Muscle of leg (tissue), 11 donors: ENCODE measurements around the gene POU6F2. TPM values are rescaled to one million over a fixed set of nuclear protein-coding genes. Genes with fewer than 3 reads are reported as not detected.

Experiments
- DNase-seq: peaks from one replicate; pipeline ENCODE4 v3.0.0; 2013
- H3K27ac ChIP-seq: one replicate; pipeline ENCODE4 v1.5.1; 2013; ENCODE audit warnings: mild to moderate bottlenecking, low read length, control low read depth
- H3K27me3 ChIP-seq: one replicate; pipeline ENCODE4 v1.6.1; 2013; ENCODE audit warnings: low read length; ENCODE audit not compliant: control insufficient read depth, insufficient read depth
- H3K36me3 ChIP-seq: one replicate; pipeline ENCODE4 v1.6.1; 2013; ENCODE audit warnings: low read length; ENCODE audit not compliant: control insufficient read depth, insufficient read depth
- H3K4me1 ChIP-seq: one replicate; pipeline ENCODE4 v1.6.1; 2013; ENCODE audit warnings: low read length; ENCODE audit not compliant: control insufficient read depth, insufficient read depth
- H3K4me3 ChIP-seq: one replicate; pipeline ENCODE4 v1.5.1; 2013; ENCODE audit warnings: low read length, control low read depth
- H3K9me3 ChIP-seq: replicated peaks from 2 replicates; pipeline ENCODE4 v1.6.1; 2013; ENCODE audit warnings: low read depth, low read length; ENCODE audit not compliant: control insufficient read depth
- WGBS: methylation state at CpG from one replicate; pipeline ENCODE4 v1.1.5; 2013; ENCODE audit warnings: missing lambda C conversion rate; ENCODE audit not compliant: insufficient coverage; 5-methylcytosine and 5-hydroxymethylcytosine counted together
- polyA plus RNA-seq, 8 donors: library from polyadenylated mRNA; unstranded; fragments of 120-200 nt; gene quantifications; one replicate each; pipeline versions ENCODE4 v1.2.1 to v1.2.3, GENCODE V29; 2013; ENCODE audit warnings: inconsistent platforms in 1 of 8, low replicate concordance in 1 of 8; ENCODE audit not compliant: insufficient read length in 8 of 8, insufficient read depth in 1 of 8
- total RNA-seq: library from RNA; stranded (reverse); fragments of 120-200 nt; gene quantifications from one replicate; pipeline ENCODE4 v1.2.4, GENCODE V29; 2013

The POU6F2 gene
- total and polyA plus RNA-seq, 9 donors: 0.05 to 0.54 (median 0.10) TPM; not detected in 1

DNA sequence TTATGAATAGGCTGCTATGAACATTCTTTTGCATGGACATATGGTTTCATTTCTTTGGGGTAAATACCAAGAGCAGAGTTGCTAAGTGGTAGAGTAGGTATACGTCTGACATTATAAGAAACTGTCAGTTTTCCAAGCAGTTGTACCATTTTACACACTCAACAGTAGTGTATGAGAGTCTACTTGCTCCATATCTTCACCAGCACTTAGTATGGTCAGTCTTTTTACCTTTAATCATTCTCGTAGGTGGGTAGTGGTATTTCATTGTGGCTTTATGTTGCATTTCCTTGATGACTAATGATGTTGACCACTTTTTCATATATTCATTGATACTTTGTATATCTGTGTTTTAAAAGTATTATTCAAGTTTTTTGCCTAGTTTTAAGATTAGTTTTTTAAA, 45.1 kb downstream of the POU6F2 start:
- Histone ChIP-seq H3K9me3 (peaks cover 5% of the 10 kb centered on the region), H3K4me1 (no peaks in the 10 kb centered on the region), H3K4me3 (no peak overlapping the region), H3K27ac (no peak overlapping the region), H3K36me3 (no peaks in the 10 kb centered on the region), H3K27me3 (no peaks in the 10 kb centered on the region)
- no peak for DNase-seq
- WGBS: no CpG with 5 or more reads among the region's 2 CpGs

DNA sequence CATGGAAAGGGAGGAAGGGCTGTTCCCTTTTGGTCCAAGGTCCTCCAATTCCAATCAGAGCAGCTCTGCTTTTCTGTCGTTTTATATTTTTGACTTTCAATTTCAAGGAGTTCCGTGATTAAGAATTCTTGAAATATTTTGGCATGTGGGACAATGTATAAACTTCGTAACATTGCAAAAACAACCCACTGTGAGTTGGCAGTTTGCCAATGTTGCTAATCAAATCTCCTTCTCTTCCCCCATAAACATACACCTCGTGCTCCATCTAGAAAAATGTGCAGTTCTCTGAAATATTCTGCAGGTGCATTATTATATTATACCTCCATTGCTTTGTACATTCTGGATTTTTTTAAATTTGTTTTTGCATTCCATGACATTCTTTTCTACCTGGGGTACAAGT, 49.8 kb downstream of the POU6F2 start:
- H3K9me3 ChIP-seq: peaks cover 5% of the 10 kb centered on the region
- no peaks in the 10 kb centered on the region for H3K4me1 ChIP-seq
- no peak for DNase-seq
- H3K4me3 ChIP-seq: no peak overlapping the region
- no peaks in the 10 kb centered on the region for H3K36me3 ChIP-seq
- H3K27me3 ChIP-seq: no peaks in the 10 kb centered on the region
- H3K27ac ChIP-seq: no peak overlapping the region
- no CpG with 5 or more reads among the region's 4 CpGs for WGBS

DNA sequence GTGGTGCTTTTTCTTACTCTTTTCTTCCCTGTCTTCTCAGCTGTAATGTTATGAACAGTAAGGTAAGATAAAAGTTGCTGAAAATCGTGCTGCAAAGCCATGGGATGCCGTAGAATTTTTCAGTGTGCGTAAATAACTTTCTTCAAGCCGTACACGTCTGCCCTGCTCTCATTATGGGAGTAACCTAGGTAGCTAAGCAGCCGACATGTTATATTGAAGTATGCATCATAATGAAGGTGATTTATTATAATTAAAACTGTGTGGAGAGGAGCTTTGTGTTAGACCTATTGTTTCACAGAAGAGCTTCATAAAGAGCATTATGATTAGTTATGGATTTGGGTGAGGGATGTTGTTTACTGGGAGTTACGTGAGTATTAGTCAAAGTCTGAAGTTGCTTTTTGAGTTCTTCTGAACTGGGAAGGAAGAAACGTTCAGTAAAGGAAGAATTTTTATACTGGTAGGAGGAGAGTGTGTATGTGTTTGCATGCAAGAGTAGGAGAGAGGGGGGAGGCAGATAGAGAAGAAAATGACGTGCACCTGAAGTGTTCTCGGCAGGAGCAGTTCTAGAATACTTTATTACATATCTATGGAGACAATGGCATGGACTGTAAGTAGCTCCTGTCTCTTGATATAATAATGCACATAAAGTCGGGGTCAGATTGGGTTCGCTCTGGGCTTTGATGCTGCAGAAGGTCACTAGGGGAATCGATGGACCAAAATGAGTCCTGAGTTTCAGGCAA, 56.3 kb downstream of the POU6F2 start:
- Histone ChIP-seq H3K27me3 (no peaks in the 10 kb centered on the region), H3K27ac (no peak overlapping the region), H3K4me1 (no peaks in the 10 kb centered on the region), H3K4me3 (no peak overlapping the region), H3K9me3 (no peaks in the 10 kb centered on the region), H3K36me3 (no peaks in the 10 kb centered on the region)
- DNase-seq: no peak
- WGBS: 88% methylated on average over 10 of the region's 13 CpGs

DNA sequence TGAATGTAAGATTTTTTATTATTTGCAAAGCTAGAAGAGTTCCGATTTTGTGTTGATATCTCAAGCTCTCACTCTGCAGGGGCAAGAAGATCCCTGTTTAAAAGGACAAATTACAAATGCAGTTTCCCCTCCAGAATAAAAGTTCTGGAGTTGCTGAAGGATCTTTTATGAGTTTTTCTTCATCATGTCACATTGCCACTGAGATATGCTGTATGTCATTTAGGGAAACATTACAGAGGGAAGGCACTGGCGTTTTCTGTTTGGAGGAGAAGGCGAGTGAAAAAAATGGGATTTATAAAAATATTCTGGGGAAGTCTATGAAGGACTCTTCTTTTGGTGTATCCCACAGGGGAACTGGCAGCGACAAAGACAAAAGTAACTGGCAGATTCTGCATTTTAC, 57.4 kb downstream of the POU6F2 start:
- 36% methylated on average over 3 of the region's 4 CpGs for WGBS
- no peaks in the 10 kb centered on the region for H3K27me3 ChIP-seq
- no peak for DNase-seq
- no peaks in the 10 kb centered on the region for H3K4me1 ChIP-seq
- no peaks in the 10 kb centered on the region for H3K9me3 ChIP-seq
- H3K36me3 ChIP-seq: no peaks in the 10 kb centered on the region
- no peak overlapping the region for H3K27ac ChIP-seq
- H3K4me3 ChIP-seq: no peak overlapping the region

DNA sequence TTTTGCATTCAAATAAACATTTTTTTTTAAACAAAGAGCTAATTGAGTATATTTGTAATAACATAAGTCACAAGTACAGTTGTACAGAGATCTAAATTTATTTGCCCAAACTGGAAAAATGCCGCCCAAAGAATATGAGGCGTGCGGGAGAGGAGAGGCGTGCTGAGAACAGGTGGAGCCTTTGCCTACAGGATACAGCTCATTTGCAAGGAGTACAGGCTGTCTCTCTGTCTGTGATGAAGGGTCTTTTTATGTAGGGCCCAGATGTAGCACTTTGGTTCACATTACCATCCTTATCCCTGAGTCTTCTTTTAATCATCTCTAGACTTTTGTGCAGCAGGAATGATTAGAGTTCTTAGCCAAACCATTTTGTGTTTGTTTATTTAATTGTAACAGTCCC, 58.2 kb downstream of the POU6F2 start:
- WGBS: no CpG with 5 or more reads among the region's 4 CpGs
- Histone ChIP-seq H3K36me3 (no peaks in the 10 kb centered on the region), H3K27me3 (no peaks in the 10 kb centered on the region), H3K4me3 (no peak overlapping the region), H3K27ac (no peak overlapping the region), H3K9me3 (no peaks in the 10 kb centered on the region), H3K4me1 (no peaks in the 10 kb centered on the region)
- no peak for DNase-seq

DNA sequence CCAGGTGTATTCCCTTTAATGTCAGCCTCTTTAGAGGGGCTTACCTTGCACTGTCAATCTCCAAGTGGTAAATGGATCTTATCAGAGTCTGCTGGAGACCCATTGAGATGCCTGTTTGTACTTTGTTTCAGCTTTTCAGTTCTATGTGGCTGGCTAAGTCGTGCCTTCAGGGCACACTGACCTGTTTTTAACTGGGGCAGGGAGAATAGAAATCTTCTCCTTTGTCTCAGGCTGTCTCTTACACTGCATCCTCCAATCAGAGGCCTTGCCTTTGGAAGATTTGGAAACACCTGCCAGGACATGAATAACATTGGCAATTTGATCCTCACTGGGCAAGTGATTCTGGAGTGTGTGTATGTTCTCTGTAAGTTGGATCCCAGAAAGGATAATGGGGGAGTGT, 65.0 kb downstream of the POU6F2 start:
- no peaks in the 10 kb centered on the region for H3K9me3 ChIP-seq
- peak; percentile 25 for DNase-seq
- no peaks in the 10 kb centered on the region for H3K4me1 ChIP-seq
- H3K36me3 ChIP-seq: no peaks in the 10 kb centered on the region
- WGBS: no CpG with 5 or more reads among the region's 1 CpG
- H3K27ac ChIP-seq: no peak overlapping the region
- no peak overlapping the region for H3K4me3 ChIP-seq
- H3K27me3 ChIP-seq: no peaks in the 10 kb centered on the region

DNA sequence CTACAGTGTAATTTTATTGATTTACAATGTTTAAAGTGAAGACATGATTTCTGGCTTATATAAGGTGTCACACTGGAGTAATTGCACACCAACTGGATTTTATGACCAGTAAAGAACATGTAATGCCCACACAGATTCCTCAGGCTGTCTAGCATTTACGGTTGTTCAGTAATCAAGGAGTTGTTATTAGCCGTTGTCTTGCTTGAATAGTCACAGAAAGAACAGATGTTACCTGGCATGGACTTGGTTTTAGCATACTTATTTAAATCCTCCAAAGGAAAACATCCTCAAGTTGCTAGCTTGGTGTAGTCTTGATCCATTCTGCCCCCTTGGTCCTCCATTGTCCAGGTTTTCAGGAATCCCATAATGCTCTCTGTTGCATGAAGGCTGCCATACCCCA, 65.8 kb downstream of the POU6F2 start:
- no peak for DNase-seq
- no CpG with 5 or more reads among the region's 2 CpGs for WGBS
- H3K27ac ChIP-seq: no peak overlapping the region
- H3K36me3 ChIP-seq: no peaks in the 10 kb centered on the region
- H3K27me3 ChIP-seq: no peaks in the 10 kb centered on the region
- no peaks in the 10 kb centered on the region for H3K4me1 ChIP-seq
- H3K9me3 ChIP-seq: no peaks in the 10 kb centered on the region
- no peak overlapping the region for H3K4me3 ChIP-seq

DNA sequence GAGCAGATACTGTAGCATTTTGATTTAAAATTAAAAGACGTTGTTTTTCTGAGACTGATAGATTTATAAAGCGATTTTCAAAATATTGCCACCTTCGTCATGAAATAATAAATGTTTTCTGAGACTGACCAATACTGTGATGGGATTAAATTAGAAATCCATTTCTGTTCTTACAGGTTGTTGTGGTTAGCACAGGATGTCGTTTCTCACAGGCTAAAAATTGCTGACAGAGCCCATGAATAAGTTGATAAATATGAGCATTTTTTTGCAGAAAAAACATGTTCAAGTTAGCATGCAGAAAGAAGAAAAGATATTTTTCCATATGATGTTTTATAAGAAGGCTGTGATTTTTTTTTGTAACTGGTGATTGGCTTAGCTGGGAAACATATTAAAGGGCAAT, 66.8 kb downstream of the POU6F2 start:
- Histone ChIP-seq H3K4me3 (no peak overlapping the region), H3K36me3 (no peaks in the 10 kb centered on the region), H3K9me3 (no peaks in the 10 kb centered on the region), H3K4me1 (no peaks in the 10 kb centered on the region), H3K27me3 (no peaks in the 10 kb centered on the region), H3K27ac (no peak overlapping the region)
- WGBS: 53% methylated on average over 2 of the region's 4 CpGs
- no peak for DNase-seq

DNA sequence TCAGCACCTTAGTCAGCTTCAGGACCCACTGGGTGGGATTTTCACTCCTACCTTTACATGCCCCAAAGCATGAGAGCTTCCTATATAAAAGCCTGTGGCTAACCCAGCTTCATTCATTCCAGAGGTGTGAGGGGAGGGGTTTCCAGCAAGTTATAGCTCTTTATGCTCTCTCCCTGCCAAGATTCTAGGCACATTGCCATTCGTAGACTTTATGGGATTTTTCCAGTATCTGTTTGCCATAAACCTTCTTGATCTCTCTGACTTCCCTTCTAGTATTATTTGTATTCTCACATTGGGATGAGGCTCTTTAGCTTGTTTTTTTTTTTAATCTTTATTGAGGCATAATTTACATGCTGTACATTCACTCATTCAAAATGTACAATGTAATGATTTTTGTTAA, 67.5 kb downstream of the POU6F2 start:
- no peaks in the 10 kb centered on the region for H3K4me1 ChIP-seq
- no peaks in the 10 kb centered on the region for H3K27me3 ChIP-seq
- peak; percentile 62 for DNase-seq
- H3K4me3 ChIP-seq: no peak overlapping the region
- H3K27ac ChIP-seq: no peak overlapping the region
- no peaks in the 10 kb centered on the region for H3K36me3 ChIP-seq
- H3K9me3 ChIP-seq: no peaks in the 10 kb centered on the region
- WGBS: no CpG with 5 or more reads among the region's 1 CpG

DNA sequence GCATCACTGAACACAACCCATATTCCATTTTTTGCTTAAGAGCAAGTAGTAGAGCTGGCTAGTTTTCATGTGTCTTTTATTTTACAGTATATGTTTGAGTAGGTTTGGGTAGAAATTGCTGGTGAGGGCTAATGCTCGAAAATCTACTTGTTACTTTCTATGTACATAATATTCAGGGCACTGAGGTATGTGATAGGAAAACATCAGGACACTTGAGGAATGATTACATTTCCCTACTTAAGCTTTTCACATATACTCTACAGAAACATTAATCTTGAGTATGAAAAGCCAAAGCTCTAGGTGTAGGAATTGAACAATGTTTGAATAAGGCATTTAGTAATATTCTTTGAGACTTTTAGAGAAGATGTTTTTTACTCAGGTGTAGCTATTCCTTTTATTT, 73.6 kb downstream of the POU6F2 start:
- no peak for DNase-seq
- Histone ChIP-seq H3K4me1 (no peaks in the 10 kb centered on the region), H3K27ac (no peak overlapping the region), H3K36me3 (no peaks in the 10 kb centered on the region), H3K27me3 (no peaks in the 10 kb centered on the region), H3K4me3 (no peak overlapping the region), H3K9me3 (no peaks in the 10 kb centered on the region)
- WGBS: no CpG with 5 or more reads among the region's 1 CpG

DNA sequence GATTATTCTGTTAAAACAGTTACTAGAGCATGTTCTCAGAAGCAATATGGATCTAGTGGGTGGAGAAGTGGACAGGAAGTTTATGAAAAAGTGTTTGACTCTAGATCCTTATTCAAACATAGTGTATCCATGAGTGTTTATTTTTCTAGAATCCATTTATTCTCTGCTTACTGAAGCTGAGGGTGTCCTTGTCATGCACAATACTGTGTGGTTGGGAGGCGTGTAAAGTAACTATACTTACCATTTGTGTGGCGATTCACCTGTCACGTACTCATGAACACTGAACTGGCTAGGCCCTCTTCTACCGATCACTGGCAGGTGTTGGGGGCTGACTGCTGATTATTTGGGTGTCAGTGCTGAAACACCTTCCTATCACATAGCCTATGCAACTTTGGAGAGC, 74.0 kb downstream of the POU6F2 start:
- no peak for DNase-seq
- Histone ChIP-seq H3K4me3 (no peak overlapping the region), H3K4me1 (no peaks in the 10 kb centered on the region), H3K9me3 (no peaks in the 10 kb centered on the region), H3K36me3 (no peaks in the 10 kb centered on the region), H3K27me3 (no peaks in the 10 kb centered on the region), H3K27ac (no peak overlapping the region)
- no CpG with 5 or more reads among the region's 4 CpGs for WGBS
